K562 (cell line): Measurements from ENCODE around the gene HNF4A. TPM values are rescaled to one million over a fixed set of nuclear protein-coding genes. Genes with fewer than 3 reads are reported as not detected.

Experiments used
- ATAC-seq: fragments of 200-7000 bp; cut with Tn5 transposase; 3 replicates; pipeline ENCODE4 v1.9.1; 2020; ENCODE audit warnings: moderate library complexity
- BruUV-seq: library from RNA; stranded (reverse); fragments of 400-500 nt; replicated peaks from 2 replicates; lab custom pipeline; 2021; lab: Mats Ljungman, UMichigan
- CTCF ChIA-PET: fragments of 300-600 bp; formaldehyde crosslinking; extraction: SDS; loops from one replicate; lab custom pipeline; 2021; ENCODE audit warnings: low intra/inter-chr PET ratio; lab: Yijun Ruan, JAX
- POLR2A ChIA-PET: fragments of 300-600, 350-650 bp; sonication (Branson Sonifier 250); formaldehyde crosslinking; extraction: SDS; loops from one replicate; lab custom pipeline; 2021; ENCODE audit warnings: antibody characterized with exemption, inconsistent platforms; lab: Yijun Ruan, JAX
- DNase-seq, 4 experiments: peaks; one replicate each; pipeline versions ENCODE4 v3.0.0 to v3.0.0-alpha.2; 2011 to 2018; ENCODE audit warnings: low spot score in 3 of 4, mixed read lengths in 3 of 4; ENCODE audit errors: extremely low read depth in 1 of 4
- FAIRE-seq: peaks from 2 replicates; lab custom pipeline; 2011; peaks lifted over from hg19 to GRCh38; lab: Jason Lieb, UNC
- H2AFZ ChIP-seq: 2 replicates; pipeline ENCODE4 v1.6.0; 2011; ENCODE audit warnings: low read depth, low read length, control low read depth, inconsistent platforms
- H3K27ac ChIP-seq: fragments of 200-600 bp; 3 replicates; pipeline ENCODE4 v1.8.0; 2011; ENCODE audit warnings: low read depth, mild to moderate bottlenecking, control low read depth, inconsistent platforms, low read length, moderate library complexity, mixed read lengths; ENCODE audit errors: extremely low read depth
- H3K27me3 ChIP-seq, 2 experiments: fragments of 300-600 bp in 1 of 2; 2 replicates in 1 of 2; 3 replicates in 1 of 2; pipeline versions ENCODE4 v1.6.0 to v1.8.0; 2011; ENCODE audit warnings: inconsistent platforms in 2 of 2, low read length in 2 of 2, mild to moderate bottlenecking in 1 of 2, mixed read lengths in 1 of 2, moderate library complexity in 1 of 2; ENCODE audit not compliant: control insufficient read depth in 2 of 2, insufficient read depth in 2 of 2
- H3K36me3 ChIP-seq: fragments of 300-600 bp; 3 replicates; pipeline ENCODE4 v1.8.0; 2011; ENCODE audit warnings: mild to moderate bottlenecking, low read length, inconsistent platforms; ENCODE audit not compliant: control insufficient read depth, insufficient read depth
- H3K4me1 ChIP-seq, 2 experiments: fragments of 200-600 bp in 1 of 2; replicated peaks in 1 of 2; 2 replicates in 1 of 2; 3 replicates in 1 of 2; pipeline versions ENCODE4 v1.5.1 to v1.8.0; 2011; ENCODE audit warnings: inconsistent platforms in 2 of 2, low read length in 2 of 2, mild to moderate bottlenecking in 1 of 2, mixed read lengths in 1 of 2, moderate library complexity in 1 of 2; ENCODE audit not compliant: control insufficient read depth in 2 of 2, insufficient read depth in 2 of 2
- H3K4me2 ChIP-seq: 2 replicates; pipeline ENCODE4 v1.6.1; 2011; ENCODE audit warnings: low read length, control low read depth, inconsistent platforms, mixed read lengths; ENCODE audit not compliant: insufficient read depth
- H3K4me3 ChIP-seq: fragments of 200-600 bp; sonication (generic), shearing (Covaris generic); 2 replicates; pipeline ENCODE4 v1.5.1; 2016; ENCODE audit warnings: control low read depth, inconsistent platforms
- H3K79me2 ChIP-seq: fragments of 200-600 bp; 3 replicates; pipeline ENCODE4 v1.8.0; 2011; ENCODE audit warnings: low read length, inconsistent platforms; ENCODE audit not compliant: control insufficient read depth, insufficient read depth
- H3K9ac ChIP-seq, 2 experiments: 2 replicates each; pipeline versions ENCODE4 v1.6.0 to v1.6.1; 2011; ENCODE audit warnings: low read depth in 2 of 2, low read length in 2 of 2, control low read depth in 1 of 2, inconsistent platforms in 1 of 2, mild to moderate bottlenecking in 1 of 2, mixed read lengths in 1 of 2; ENCODE audit not compliant: insufficient read depth in 1 of 2
- H3K9me1 ChIP-seq: one replicate; pipeline ENCODE4 v1.6.0; 2011; ENCODE audit warnings: inconsistent platforms, mild to moderate bottlenecking, low read length, moderate library complexity; ENCODE audit not compliant: control insufficient read depth, insufficient read depth
- H3K9me3 ChIP-seq: replicated peaks from 2 replicates; pipeline ENCODE4 v1.5.1; 2011; ENCODE audit warnings: low read depth, low read length, inconsistent platforms; ENCODE audit not compliant: control insufficient read depth, insufficient read depth
- H4K20me1 ChIP-seq: replicated peaks from 2 replicates; pipeline ENCODE4 v1.6.1; 2011; ENCODE audit warnings: low read length, inconsistent platforms, mixed read lengths; ENCODE audit not compliant: control insufficient read depth, insufficient read depth
- ATF1 ChIP-seq, 2 experiments: fragments of 450-650 bp in 1 of 2; IDR thresholded peaks; 2 replicates each; pipeline ENCODE4 v1.6.1; 2016; ENCODE audit warnings: missing compliant biosample characterization in 1 of 2, missing genetic modification characterization in 1 of 2
- FOXO4 ChIP-seq: fragments of 450-650 bp; formaldehyde crosslinking; IDR thresholded peaks from 2 replicates; pipeline ENCODE4 v1.4.0; 2020; ENCODE audit warnings: mild to moderate bottlenecking, moderate library complexity
- MNT ChIP-seq, 2 experiments: fragments of 450-650 bp; conservative IDR thresholded peaks; 2 replicates each; pipeline ENCODE4 v1.6.1; 2017; ENCODE audit warnings: mild to moderate bottlenecking in 2 of 2, moderate library complexity in 2 of 2
- NCOR1 ChIP-seq: fragments of 450-650 bp; IDR thresholded peaks from 2 replicates; pipeline ENCODE4 v1.6.1; 2016; ENCODE audit warnings: mild to moderate bottlenecking, moderate library complexity
- NEUROD1 ChIP-seq: fragments of 150-350 bp; IDR thresholded peaks from 2 replicates; pipeline ENCODE4 v1.6.1; 2014; ENCODE audit warnings: borderline replicate concordance, low read length, low read depth; ENCODE audit not compliant: partially characterized antibody
- PHF20 ChIP-seq: fragments of 450-650 bp; IDR thresholded peaks from 2 replicates; pipeline ENCODE4 v1.6.1; 2018; ENCODE audit not compliant: partially characterized antibody
- RAD21 ChIP-seq, 2 experiments: fragments of 250-450 bp in 1 of 2; fragments of 450-650 bp in 1 of 2; sonication (Bioruptor Pico) in 1 of 2; formaldehyde crosslinking in 1 of 2; IDR thresholded peaks in 1 of 2; conservative IDR thresholded peaks in 1 of 2; 2 replicates each; pipeline versions ENCODE4 v1.4.0 to v1.8.0; 2020 to 2022; ENCODE audit warnings: mild to moderate bottlenecking in 2 of 2, moderate library complexity in 1 of 2
- RB1 ChIP-seq: fragments of 450-650 bp; IDR thresholded peaks from 2 replicates; pipeline ENCODE4 v1.6.1; 2017; ENCODE audit warnings: low read depth, mild to moderate bottlenecking
- RBM34 ChIP-seq: fragments of 200-400 bp; formaldehyde crosslinking; IDR thresholded peaks from 2 replicates; pipeline ENCODE4 v1.6.1; 2018; ENCODE audit warnings: low read length, borderline replicate concordance; ENCODE audit not compliant: insufficient read depth
- SAP30 ChIP-seq: fragments of 200-600 bp; sonication (generic); IDR thresholded peaks from 2 replicates; pipeline ENCODE4 v1.6.1; 2012; ENCODE audit warnings: borderline replicate concordance, low read depth, mild to moderate bottlenecking, moderate library complexity, low read length, control low read depth, inconsistent platforms; ENCODE audit not compliant: insufficient read depth, poor library complexity, severe bottlenecking
- SREBF2 ChIP-seq: sonication (generic); formaldehyde crosslinking; IDR thresholded peaks from 2 replicates; pipeline ENCODE4 v1.4.0; 2020; ENCODE audit warnings: mild to moderate bottlenecking, missing genetic modification reagents
- TEAD1 ChIP-seq, 2 experiments: fragments of 450-650 bp in 1 of 2; sonication (generic) in 1 of 2; formaldehyde crosslinking; IDR thresholded peaks; 2 replicates each; pipeline versions ENCODE4 v1.4.0 to v1.8.0; 2020 to 2022; ENCODE audit warnings: mild to moderate bottlenecking in 2 of 2, missing genetic modification reagents in 1 of 2
- WGBS: fragments of 100-300 bp; shearing (Covaris generic); methylation state at CpG from one replicate; pipeline ENCODE4 v1.1.6; 2016; ENCODE audit warnings: low coverage, mixed read lengths; ENCODE audit not compliant: insufficient coverage; ENCODE audit errors: missing lambda C conversion rate; 5-methylcytosine and 5-hydroxymethylcytosine counted together
- in situ Hi-C: fragments of 300-500 bp; cut with MboI; formaldehyde crosslinking; loops from 4 replicates; pipeline ENCODE4 v1.15.0; 2018; ENCODE audit warnings: inconsistent platforms, mixed read lengths
- intact Hi-C: fragments of 100-400 bp; cut with micrococcal nuclease; formaldehyde crosslinking; loops from 2 replicates; pipeline ENCODE4 v1.14.2; 2022
- polyA plus RNA-seq, 8 experiments: library from polyadenylated mRNA; depleted of rRNA in 4 of 8; stranded (reverse) in 5 of 8; unstranded in 3 of 8; fragments of >200 nt; fragmentation: Nextera tagmentation in 2 of 8; fragmentation: Illumina TruSeq in 1 of 8; extraction: Ambion mirVana in 2 of 8; extraction: Trizol in 1 of 8; gene quantifications; 2 replicates each; pipeline versions ENCODE4 v1.2.1 to v1.2.3, GENCODE V29; 2011 to 2014; ENCODE audit warnings: inconsistent platforms in 1 of 8, missing spikeins in 1 of 8
- total RNA-seq, 7 experiments: library from RNA; depleted of rRNA in 6 of 7; stranded (reverse); fragments of >200 nt in 6 of 7; fragmentation: Illumina TruSeq in 2 of 7; extraction: Trizol in 2 of 7; gene quantifications; 2 replicates each; pipeline versions ENCODE4 v1.2.1 to v1.2.3, GENCODE V29; 2011 to 2021; ENCODE audit warnings: low replicate concordance in 1 of 7
- TF ChIP-seq, protein P1 (sequence below): fragments of 450-650 bp; IDR thresholded peaks from 2 replicates; pipeline ENCODE4 v1.6.1; 2014; ENCODE audit warnings: low read depth, mild to moderate bottlenecking, moderate library complexity, borderline replicate concordance
- TF ChIP-seq, protein P2 (sequence below): fragments of 250-450 bp; sonication (Bioruptor Pico); IDR thresholded peaks from 2 replicates; pipeline ENCODE4 v1.9.0; 2021; ENCODE audit warnings: mild to moderate bottlenecking

HNF4A gene
- total and polyA plus RNA-seq, 9 of the 15 experiments (the other 6 are each of a cell fraction or from before 2014, with no cell fraction given), result 0.03 to 0.27 (median 0.08) TPM; not detected in 5

GRCh38 chr20:44384423-44385027, 29.0 kb downstream of the HNF4A start:
- no peaks in the 10 kb centered on the region; the same call in 1 of the 2 replicates for H4K20me1 ChIP-seq
- BruUV-seq, result no TSS peak
- no peak overlapping the region for H3K9ac ChIP-seq
- no peak overlapping the region for H2AFZ ChIP-seq
- DNase-seq (peak; percentile 63 to 85 (median 67)), FAIRE-seq (peak; percentile 84), ATAC-seq (peak; percentile 88)
- ChIA-PET POLR2A (interaction anchor here (0.6 to 1.5 kb wide), 3 partner anchors 80 to 193 kb away, joined by 3 to 4 read pairs (median 3); partner anchors contain the start of gene OSER1), CTCF (interaction anchor here (0.7 to 5.7 kb wide), 7 partner anchors 8 to 268 kb away, joined by 3 to 79 read pairs (median 8); partner anchors contain the start of gene FITM2)
- H3K9me1 ChIP-seq, result no peaks in the 10 kb centered on the region
- H3K4me1 ChIP-seq, result peaks cover 0 to 6% of the 10 kb centered on the region in 2 experiments; a peak in 3 of 5 replicates
- H3K4me3 ChIP-seq, result no peak overlapping the region
- H3K79me2 ChIP-seq, result no peaks in the 10 kb centered on the region
- in situ Hi-C loops, result loop anchor here (5.0 kb wide), 4 partner anchors 78 to 267 kb away; partner anchors contain the start of gene OSER1
- 5% methylated on average over 9 of the region's 9 CpGs for WGBS
- no peak overlapping the region for H3K27ac ChIP-seq
- intact Hi-C loops, result loop anchor here (5.0 kb wide), 1 partner anchor 298 kb away; no protein-coding TSS in a partner anchor
- no peaks in the 10 kb centered on the region for H3K36me3 ChIP-seq
- H3K27me3 ChIP-seq, result peaks cover 9 to 23% of the 10 kb centered on the region in 2 experiments; a peak in 3 of 5 replicates
- H3K4me2 ChIP-seq, result no peak overlapping the region
- no peaks in the 10 kb centered on the region for H3K9me3 ChIP-seq
- TF ChIP-seq RAD21 (CRISPR knock-in tag; conservative IDR thresholded peaks at IDR 0.05 in 1 of 2, IDR thresholded peaks at IDR 0.05 in 1 of 2) (peak; percentile 34 to 71), PHF20 (no peak), SREBF2 (CRISPR knock-in tag) (no peak), NEUROD1 (no peak), NCOR1 (no peak), MNT (conservative IDR thresholded peaks at IDR 0.05) (no peak), SAP30 (no peak), ATF1 (CRISPR knock-in tag; IDR thresholded peaks at IDR 0.05) (no peak), ATF1 (tag; IDR thresholded peaks at IDR 0.05) (peak; percentile 39; the same call in 1 of the 2 replicates), FOXO4 (no peak), TEAD1 (CRISPR knock-in tag; IDR thresholded peaks at IDR 0.05) (no peak), RB1 (no peak), RBM34 (no peak)
- TF ChIP-seq, protein P1, sequence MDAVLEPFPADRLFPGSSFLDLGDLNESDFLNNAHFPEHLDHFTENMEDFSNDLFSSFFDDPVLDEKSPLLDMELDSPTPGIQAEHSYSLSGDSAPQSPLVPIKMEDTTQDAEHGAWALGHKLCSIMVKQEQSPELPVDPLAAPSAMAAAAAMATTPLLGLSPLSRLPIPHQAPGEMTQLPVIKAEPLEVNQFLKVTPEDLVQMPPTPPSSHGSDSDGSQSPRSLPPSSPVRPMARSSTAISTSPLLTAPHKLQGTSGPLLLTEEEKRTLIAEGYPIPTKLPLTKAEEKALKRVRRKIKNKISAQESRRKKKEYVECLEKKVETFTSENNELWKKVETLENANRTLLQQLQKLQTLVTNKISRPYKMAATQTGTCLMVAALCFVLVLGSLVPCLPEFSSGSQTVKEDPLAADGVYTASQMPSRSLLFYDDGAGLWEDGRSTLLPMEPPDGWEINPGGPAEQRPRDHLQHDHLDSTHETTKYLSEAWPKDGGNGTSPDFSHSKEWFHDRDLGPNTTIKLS, result no peak
- TF ChIP-seq, protein P2, sequence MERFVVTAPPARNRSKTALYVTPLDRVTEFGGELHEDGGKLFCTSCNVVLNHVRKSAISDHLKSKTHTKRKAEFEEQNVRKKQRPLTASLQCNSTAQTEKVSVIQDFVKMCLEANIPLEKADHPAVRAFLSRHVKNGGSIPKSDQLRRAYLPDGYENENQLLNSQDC (CRISPR knock-in tag), result no peak
